Measurements from ENCODE around the gene STAP2.

Gene STAP2

DNA sequence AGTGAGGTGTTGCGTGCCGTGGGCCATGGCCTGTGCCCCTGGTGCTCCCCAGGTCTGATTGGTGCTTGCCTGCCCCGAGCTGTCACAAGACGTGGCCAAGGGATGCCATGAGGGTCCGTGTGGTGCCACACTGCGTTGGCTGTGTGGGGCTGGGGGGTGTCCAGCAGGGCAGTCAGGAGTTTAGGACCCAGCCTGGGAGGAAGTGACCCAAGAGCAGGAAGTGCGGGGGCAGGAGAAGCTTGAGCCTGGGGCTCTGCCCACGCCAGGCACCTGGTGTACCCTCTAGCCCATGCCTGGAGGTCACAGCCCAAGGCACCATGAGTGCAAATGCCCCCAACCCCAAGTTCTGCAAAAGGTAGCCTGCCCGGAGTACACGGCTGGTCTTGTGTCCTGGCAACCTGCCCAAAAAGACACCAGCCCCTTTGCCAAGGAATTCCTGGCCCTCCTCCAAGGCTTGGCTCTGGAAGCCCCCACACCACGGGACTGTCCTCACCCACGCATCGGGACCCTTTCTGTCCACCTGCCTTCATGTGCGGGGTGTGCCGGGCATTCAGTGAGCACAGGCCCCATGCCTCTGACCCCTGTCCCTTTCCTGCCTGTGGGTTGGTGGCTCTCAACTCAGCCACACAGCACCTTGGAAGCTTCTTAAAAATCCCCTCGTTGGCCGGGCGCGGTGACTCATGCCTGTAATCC is 29.6 kb upstream of the STAP2 start:
- DNase-seq (ENCODE audit: low read depth in 1 of 2, low spot score in 1 of 2): no peak
- TF ChIP-seq POLR2AphosphoS5 (IDR thresholded peaks at IDR 0.05; ENCODE audit: low read depth) (no peak), SPI1 (IDR thresholded peaks at IDR 0.05; ENCODE audit: borderline replicate concordance, low read depth) (peak; percentile 30; the same call in 1 of the 2 replicates)
- TF ChIP-seq, protein P1, sequence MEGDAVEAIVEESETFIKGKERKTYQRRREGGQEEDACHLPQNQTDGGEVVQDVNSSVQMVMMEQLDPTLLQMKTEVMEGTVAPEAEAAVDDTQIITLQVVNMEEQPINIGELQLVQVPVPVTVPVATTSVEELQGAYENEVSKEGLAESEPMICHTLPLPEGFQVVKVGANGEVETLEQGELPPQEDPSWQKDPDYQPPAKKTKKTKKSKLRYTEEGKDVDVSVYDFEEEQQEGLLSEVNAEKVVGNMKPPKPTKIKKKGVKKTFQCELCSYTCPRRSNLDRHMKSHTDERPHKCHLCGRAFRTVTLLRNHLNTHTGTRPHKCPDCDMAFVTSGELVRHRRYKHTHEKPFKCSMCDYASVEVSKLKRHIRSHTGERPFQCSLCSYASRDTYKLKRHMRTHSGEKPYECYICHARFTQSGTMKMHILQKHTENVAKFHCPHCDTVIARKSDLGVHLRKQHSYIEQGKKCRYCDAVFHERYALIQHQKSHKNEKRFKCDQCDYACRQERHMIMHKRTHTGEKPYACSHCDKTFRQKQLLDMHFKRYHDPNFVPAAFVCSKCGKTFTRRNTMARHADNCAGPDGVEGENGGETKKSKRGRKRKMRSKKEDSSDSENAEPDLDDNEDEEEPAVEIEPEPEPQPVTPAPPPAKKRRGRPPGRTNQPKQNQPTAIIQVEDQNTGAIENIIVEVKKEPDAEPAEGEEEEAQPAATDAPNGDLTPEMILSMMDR (IDR thresholded peaks at IDR 0.05; ENCODE audit: insufficient read depth, low read length): no peak
- TF ChIP-seq, protein P2, sequence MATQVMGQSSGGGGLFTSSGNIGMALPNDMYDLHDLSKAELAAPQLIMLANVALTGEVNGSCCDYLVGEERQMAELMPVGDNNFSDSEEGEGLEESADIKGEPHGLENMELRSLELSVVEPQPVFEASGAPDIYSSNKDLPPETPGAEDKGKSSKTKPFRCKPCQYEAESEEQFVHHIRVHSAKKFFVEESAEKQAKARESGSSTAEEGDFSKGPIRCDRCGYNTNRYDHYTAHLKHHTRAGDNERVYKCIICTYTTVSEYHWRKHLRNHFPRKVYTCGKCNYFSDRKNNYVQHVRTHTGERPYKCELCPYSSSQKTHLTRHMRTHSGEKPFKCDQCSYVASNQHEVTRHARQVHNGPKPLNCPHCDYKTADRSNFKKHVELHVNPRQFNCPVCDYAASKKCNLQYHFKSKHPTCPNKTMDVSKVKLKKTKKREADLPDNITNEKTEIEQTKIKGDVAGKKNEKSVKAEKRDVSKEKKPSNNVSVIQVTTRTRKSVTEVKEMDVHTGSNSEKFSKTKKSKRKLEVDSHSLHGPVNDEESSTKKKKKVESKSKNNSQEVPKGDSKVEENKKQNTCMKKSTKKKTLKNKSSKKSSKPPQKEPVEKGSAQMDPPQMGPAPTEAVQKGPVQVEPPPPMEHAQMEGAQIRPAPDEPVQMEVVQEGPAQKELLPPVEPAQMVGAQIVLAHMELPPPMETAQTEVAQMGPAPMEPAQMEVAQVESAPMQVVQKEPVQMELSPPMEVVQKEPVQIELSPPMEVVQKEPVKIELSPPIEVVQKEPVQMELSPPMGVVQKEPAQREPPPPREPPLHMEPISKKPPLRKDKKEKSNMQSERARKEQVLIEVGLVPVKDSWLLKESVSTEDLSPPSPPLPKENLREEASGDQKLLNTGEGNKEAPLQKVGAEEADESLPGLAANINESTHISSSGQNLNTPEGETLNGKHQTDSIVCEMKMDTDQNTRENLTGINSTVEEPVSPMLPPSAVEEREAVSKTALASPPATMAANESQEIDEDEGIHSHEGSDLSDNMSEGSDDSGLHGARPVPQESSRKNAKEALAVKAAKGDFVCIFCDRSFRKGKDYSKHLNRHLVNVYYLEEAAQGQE (IDR thresholded peaks at IDR 0.05; ENCODE audit: insufficient replicate concordance, low read depth): no peak
- H3K27me3 ChIP-seq (ENCODE audit: insufficient read depth, poor library complexity, severe bottlenecking): no peaks in the 10 kb centered on the region
- no peak overlapping the region for H3K4me3 ChIP-seq (replicated peaks; ENCODE audit: insufficient read depth, low read length)
- no peak overlapping the region for H3K27ac ChIP-seq (replicated peaks)

DNA sequence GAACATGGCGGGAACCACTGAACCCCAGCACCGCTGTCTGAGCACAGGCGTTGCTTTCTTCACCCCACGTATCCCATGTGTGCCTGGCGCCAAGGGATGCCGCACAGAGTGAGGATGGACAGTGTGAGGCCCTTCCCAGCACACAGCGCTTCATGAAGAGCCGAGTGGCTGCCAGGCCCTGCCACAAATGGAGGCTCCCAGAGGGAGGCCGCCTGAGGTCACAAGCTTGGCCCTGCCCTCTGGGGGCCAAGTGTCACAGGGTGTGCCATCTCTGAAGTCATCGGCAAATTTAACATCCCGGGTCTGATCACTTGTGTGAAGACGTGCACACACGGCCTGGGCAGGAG is 29.1 kb upstream of the STAP2 start:
- TF ChIP-seq SPI1 (IDR thresholded peaks at IDR 0.05; ENCODE audit: borderline replicate concordance, low read depth): no peak
- no peak for TF ChIP-seq GABPA (IDR thresholded peaks at IDR 0.05; ENCODE audit: low read depth)
- TF ChIP-seq, protein P2 (IDR thresholded peaks at IDR 0.05; ENCODE audit: insufficient replicate concordance, low read depth): no peak
- TF ChIP-seq, protein P1 (IDR thresholded peaks at IDR 0.05; ENCODE audit: insufficient read depth, low read length): no peak
- TF ChIP-seq POLR2AphosphoS5 (IDR thresholded peaks at IDR 0.05; ENCODE audit: low read depth): no peak
- no peaks in the 10 kb centered on the region for H3K27me3 ChIP-seq (ENCODE audit: insufficient read depth, poor library complexity, severe bottlenecking)
- no peak for DNase-seq (ENCODE audit: low read depth in 1 of 2, low spot score in 1 of 2)
- no peak overlapping the region for H3K4me3 ChIP-seq (replicated peaks; ENCODE audit: insufficient read depth, low read length)
- no peak overlapping the region for H3K27ac ChIP-seq (replicated peaks)

DNA sequence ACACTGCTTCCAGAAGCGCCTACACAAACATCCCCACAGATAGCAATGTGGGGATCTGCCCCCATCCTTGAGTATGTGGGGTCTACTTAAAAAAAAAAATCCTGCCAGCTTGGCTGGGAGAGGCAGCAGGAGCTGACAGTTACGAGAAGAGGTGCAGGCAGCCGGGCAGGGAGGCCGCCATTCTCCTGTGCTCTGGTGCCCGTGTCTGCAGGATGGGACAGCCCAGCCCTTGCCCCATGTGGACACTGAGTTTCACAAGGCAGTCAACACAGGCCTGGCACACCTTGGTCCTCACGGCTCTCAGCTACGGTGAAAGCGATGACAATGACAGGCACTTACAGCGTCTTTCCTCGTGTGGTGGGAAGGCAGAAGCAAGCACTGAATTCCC is 28.7 kb upstream of the STAP2 start:
- TF ChIP-seq GABPA (IDR thresholded peaks at IDR 0.05; ENCODE audit: low read depth): no peak
- TF ChIP-seq, protein P2 (IDR thresholded peaks at IDR 0.05; ENCODE audit: insufficient replicate concordance, low read depth): no peak
- TF ChIP-seq, protein P1 (IDR thresholded peaks at IDR 0.05; ENCODE audit: insufficient read depth, low read length): no peak
- TF ChIP-seq SPI1 (IDR thresholded peaks at IDR 0.05; ENCODE audit: borderline replicate concordance, low read depth): no peak
- Histone ChIP-seq H3K4me3 (replicated peaks; ENCODE audit: insufficient read depth, low read length) (no peak overlapping the region), H3K27me3 (ENCODE audit: insufficient read depth, poor library complexity, severe bottlenecking) (no peaks in the 10 kb centered on the region), H3K27ac (replicated peaks) (no peak overlapping the region)
- DNase-seq (ENCODE audit: low read depth in 1 of 2, low spot score in 1 of 2): no peak

All from HL-60 (cell line).